GM12874 (cell line): ENCODE results near the gene THBS2.

ENCODE experiments used
- CTCF ChIP-seq: IDR thresholded peaks from 2 replicates; pipeline ENCODE4 v1.5.1; 2011; ENCODE audit warnings: low read depth, mild to moderate bottlenecking, control low read depth, low read length, moderate library complexity; ENCODE audit not compliant: insufficient read depth

THBS2 gene

GRCh38 chr6:169263836-169264608, 10.4 kb upstream of the THBS2 start:
- TF ChIP-seq CTCF, result no peak

- no peak for TF ChIP-seq CTCF
Observed at GRCh38 chr6:169263374-169263773, 9.7 kb upstream of the THBS2 start.

- TF ChIP-seq CTCF, result no peak
Observed at GRCh38 chr6:169256518-169256917, 2.9 kb upstream of the THBS2 start.

- no peak for TF ChIP-seq CTCF
Observed at GRCh38 chr6:169256061-169256460, 2.4 kb upstream of the THBS2 start.

- TF ChIP-seq CTCF, result no peak
Observed at GRCh38 chr6:169255643-169256042, 2.0 kb upstream of the THBS2 start.

GRCh38 chr6:169254456-169255316, 1.0 kb upstream of the THBS2 start:
- no peak for TF ChIP-seq CTCF

GRCh38 chr6:169252505-169253189, 999 bp downstream of the THBS2 start:
- no peak for TF ChIP-seq CTCF
